ENCODE measurements around the gene TUBAL3. TPM values are rescaled to one million over a fixed set of nuclear protein-coding genes. Genes with fewer than 3 reads are reported as not detected.

TUBAL3 gene
- total RNA-seq, 1 experiment from 2014 or later, result not detected

- Mint-ChIP-seq H3K4me3 (no peak overlapping the region), H3K9me3 (peaks cover 5 to 18% of the 10 kb centered on the region in 2 experiments; a peak in 3 of 5 replicates), H3K27me3 (ENCODE audit: low read depth) (no peaks in the 10 kb centered on the region), H3K27ac (no peak overlapping the region), H3K36me3 (ENCODE audit: insufficient read depth in 1 of 3, low read depth in 3 of 3) (peaks cover 0 to 21% (median 11%) of the 10 kb centered on the region in 3 experiments; a peak in 4 of 7 replicates), H3K4me1 (peaks cover 32 to 33% of the 10 kb centered on the region in 2 experiments)
- Histone ChIP-seq H4K20me1 (ENCODE audit: control insufficient read depth, insufficient read depth, insufficient read length) (no peaks in the 10 kb centered on the region), H3K27me3 (ENCODE audit: insufficient read depth, low read length) (no peaks in the 10 kb centered on the region), H3K23ac (ENCODE audit: insufficient read length, low read depth, low read length) (no peak overlapping the region), H3K27ac (ENCODE audit: insufficient read length, low read depth, low read length) (no peak overlapping the region), H3K4me2 (ENCODE audit: insufficient read depth, insufficient read length, low read length) (no peak overlapping the region), H3K56ac (ENCODE audit: insufficient read length, low read depth, low read length) (no peak overlapping the region), H2AK5ac (ENCODE audit: insufficient read length, low read length) (no peak overlapping the region), H3K4ac (ENCODE audit: low read depth, low read length) (no peak overlapping the region), H2BK15ac (ENCODE audit: low read depth, low read length) (no peak overlapping the region), H2BK5ac (ENCODE audit: insufficient read length, low read length) (no peak overlapping the region), H3K9me3 (ENCODE audit: control insufficient read depth, low read depth, low read length) (no peaks in the 10 kb centered on the region), H3T11ph (ENCODE audit: low read length) (no peak overlapping the region), H3K79me2 (ENCODE audit: insufficient read depth, low read length) (peaks cover 28% of the 10 kb centered on the region; the same call in 1 of the 2 replicates), H3K23me2 (ENCODE audit: insufficient read length, low read depth, low read length, poor library complexity, severe bottlenecking) (no peaks in the 10 kb centered on the region), H3K18ac (ENCODE audit: insufficient read length, low read depth, low read length) (no peak overlapping the region), H4K91ac (ENCODE audit: insufficient read length, low read depth, low read length) (no peak overlapping the region), H4K5ac (ENCODE audit: insufficient read length, low read depth, low read length) (no peak overlapping the region), H2BK20ac (ENCODE audit: low read depth, low read length, poor library complexity, severe bottlenecking) (no peak overlapping the region), H3K9ac (ENCODE audit: extremely low read depth, insufficient read length, low read length) (no peak overlapping the region), H2AFZ (ENCODE audit: low read length) (no peak overlapping the region), H3K79me1 (ENCODE audit: insufficient read depth, low read depth, low read length, poor library complexity, severe bottlenecking) (peaks cover 11% of the 10 kb centered on the region), H3K14ac (ENCODE audit: insufficient read depth, low read length) (no peak overlapping the region), H4K8ac (replicated peaks; ENCODE audit: insufficient read length, low read depth, low read length) (no peak overlapping the region), H2BK12ac (ENCODE audit: insufficient read length, low read depth, low read length) (no peak overlapping the region), H3K4me1 (ENCODE audit: insufficient read depth, low read length) (peaks cover 2% of the 10 kb centered on the region; the same call in 1 of the 2 replicates), H2BK120ac (ENCODE audit: low read depth, low read length, poor library complexity, severe bottlenecking) (no peak overlapping the region)
- no peak for TF ChIP-seq CTCF (conservative IDR thresholded peaks at IDR 0.05)
- DNase-seq, result no peak
These were observed 14.0 kb upstream of the TUBAL3 start for GRCh38 chr10:5418584-5418983.
